Mammary epithelial cell (primary cell): Measurements from ENCODE around the gene TBRG4.

Source experiments
- CTCF ChIP-seq, 2 donors: IDR thresholded peaks in 1 of 2; conservative IDR thresholded peaks in 1 of 2; 2 replicates each; pipeline ENCODE4 v1.5.1; 2011 to 2012; ENCODE audit warnings: inconsistent platforms in 2 of 2, low read length in 2 of 2, mild to moderate bottlenecking in 2 of 2, control low read depth in 1 of 2, low read depth in 1 of 2; ENCODE audit not compliant: insufficient read depth in 1 of 2; ENCODE audit errors: extremely low read depth in 1 of 2
- EZH2 ChIP-seq: IDR thresholded peaks from 2 replicates; pipeline ENCODE4 v1.6.1; 2012; ENCODE audit warnings: low read length, inconsistent platforms, borderline replicate concordance

DNA sequence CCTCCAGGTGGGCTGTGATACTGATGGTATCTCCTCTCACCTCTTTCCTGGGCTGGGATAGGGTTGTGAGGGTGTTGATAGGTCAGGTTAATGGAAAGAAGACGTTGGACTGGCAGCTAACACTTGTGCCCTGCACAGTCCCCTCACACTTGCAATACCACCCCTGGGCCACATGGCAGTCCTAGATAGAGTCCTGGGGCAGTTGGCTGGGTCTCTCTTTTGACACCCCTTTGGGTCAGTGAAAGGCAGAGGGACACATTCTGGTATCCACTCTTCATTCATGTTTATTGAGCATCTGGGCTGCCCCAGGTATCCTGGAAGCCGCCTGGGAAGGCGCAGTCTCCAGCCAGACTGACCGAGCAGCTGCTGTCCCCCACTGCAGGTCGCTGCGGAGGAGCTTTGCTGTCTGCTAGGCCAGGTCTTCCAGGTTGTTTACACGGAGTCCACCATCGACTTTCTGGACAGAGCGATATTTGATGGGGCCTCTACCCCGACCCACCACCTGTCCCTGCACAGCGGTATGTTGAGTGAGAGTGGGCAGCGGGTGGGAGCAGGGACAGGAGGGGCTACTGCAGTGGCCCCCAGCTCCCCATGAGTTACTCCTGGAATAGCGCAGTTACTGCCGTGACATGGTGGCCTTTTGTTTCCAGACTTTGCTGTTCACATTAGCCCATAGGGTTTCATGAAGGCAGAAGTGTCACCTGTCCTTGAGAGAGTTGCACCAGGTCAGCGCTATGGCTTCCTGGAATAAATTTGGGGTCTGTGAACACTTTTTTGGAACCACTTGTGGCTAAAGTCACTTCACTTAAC is 41.8 kb downstream of the TBRG4 start:
- TF ChIP-seq CTCF (conservative IDR thresholded peaks at IDR 0.05 in 1 of 2, IDR thresholded peaks at IDR 0.05 in 1 of 2; ENCODE audit: extremely low read depth in 1 of 2, insufficient read depth in 1 of 2, low read depth in 1 of 2, low read length in 2 of 2): no peak
- no peak for TF ChIP-seq EZH2
